Esophagus muscularis mucosa (tissue), 4 donors: Measurements from ENCODE around the gene ITIH1.

ENCODE experiments used
- EP300 ChIP-seq: sonication (generic); formaldehyde crosslinking; IDR thresholded peaks from one replicate; pipeline ENCODE4 v1.6.1; 2017; ENCODE audit warnings: antibody characterized with exemption
- POLR2A ChIP-seq: fragments of 450-650 bp; IDR thresholded peaks from one replicate; pipeline ENCODE4 v1.6.1; 2017; ENCODE audit warnings: antibody characterized with exemption, moderate library complexity, mild to moderate bottlenecking, low read depth
- POLR2AphosphoS5 ChIP-seq, 2 donors: sonication (generic); formaldehyde crosslinking; IDR thresholded peaks; one replicate each; pipeline ENCODE4 v1.6.1; 2017; ENCODE audit warnings: antibody characterized with exemption in 2 of 2
- TF ChIP-seq, protein P1 (sequence below), 3 experiments: fragments of 200-600 bp in 2 of 3; fragments of 450-650 bp in 1 of 3; sonication (generic) in 2 of 3; IDR thresholded peaks; one replicate each; pipeline ENCODE4 v1.5.1; 2017 to 2019; ENCODE audit warnings: antibody characterized with exemption in 3 of 3, mild to moderate bottlenecking in 2 of 3, moderate library complexity in 1 of 3

DNA sequence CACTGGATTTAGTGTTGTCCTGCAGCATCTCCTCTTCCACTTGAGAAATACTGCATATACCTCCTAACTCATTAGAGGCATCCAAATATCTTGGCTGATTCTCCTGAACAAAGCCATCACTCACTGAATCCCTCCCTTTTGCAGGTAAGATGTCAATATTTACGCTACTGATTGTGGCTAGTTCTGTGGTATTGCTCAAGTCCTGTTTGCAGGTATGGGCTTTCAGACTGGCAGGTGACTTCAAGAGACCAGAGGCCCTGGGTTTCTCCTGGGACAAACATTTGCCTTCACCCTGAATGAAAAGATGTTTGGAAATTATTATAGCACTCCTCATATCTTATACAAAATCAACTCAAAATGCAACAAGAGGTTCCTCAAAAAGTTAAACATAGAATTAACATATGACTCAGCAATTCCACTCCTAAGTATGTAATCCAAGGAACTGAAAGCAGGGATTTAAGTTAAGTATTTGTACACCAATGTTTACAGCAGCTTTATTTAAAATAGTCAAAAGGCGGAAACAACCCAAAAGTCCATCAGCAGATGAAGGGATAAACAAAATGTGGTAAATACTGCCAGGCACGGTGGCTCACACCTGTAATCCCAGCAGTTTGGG lies 25.2 kb upstream of the ITIH1 start:
- no peak for TF ChIP-seq POLR2A
- TF ChIP-seq, protein P1, sequence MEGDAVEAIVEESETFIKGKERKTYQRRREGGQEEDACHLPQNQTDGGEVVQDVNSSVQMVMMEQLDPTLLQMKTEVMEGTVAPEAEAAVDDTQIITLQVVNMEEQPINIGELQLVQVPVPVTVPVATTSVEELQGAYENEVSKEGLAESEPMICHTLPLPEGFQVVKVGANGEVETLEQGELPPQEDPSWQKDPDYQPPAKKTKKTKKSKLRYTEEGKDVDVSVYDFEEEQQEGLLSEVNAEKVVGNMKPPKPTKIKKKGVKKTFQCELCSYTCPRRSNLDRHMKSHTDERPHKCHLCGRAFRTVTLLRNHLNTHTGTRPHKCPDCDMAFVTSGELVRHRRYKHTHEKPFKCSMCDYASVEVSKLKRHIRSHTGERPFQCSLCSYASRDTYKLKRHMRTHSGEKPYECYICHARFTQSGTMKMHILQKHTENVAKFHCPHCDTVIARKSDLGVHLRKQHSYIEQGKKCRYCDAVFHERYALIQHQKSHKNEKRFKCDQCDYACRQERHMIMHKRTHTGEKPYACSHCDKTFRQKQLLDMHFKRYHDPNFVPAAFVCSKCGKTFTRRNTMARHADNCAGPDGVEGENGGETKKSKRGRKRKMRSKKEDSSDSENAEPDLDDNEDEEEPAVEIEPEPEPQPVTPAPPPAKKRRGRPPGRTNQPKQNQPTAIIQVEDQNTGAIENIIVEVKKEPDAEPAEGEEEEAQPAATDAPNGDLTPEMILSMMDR (IDR thresholded peaks at IDR 0.05), result no peak
- TF ChIP-seq POLR2AphosphoS5 (IDR thresholded peaks at IDR 0.05), result no peak
- TF ChIP-seq EP300, result no peak
